ENCODE data around the gene PARL. TPM values are rescaled to one million over a fixed set of nuclear protein-coding genes. Genes with fewer than 3 reads are reported as not detected.

PARL gene
- total and polyA plus RNA-seq, 9 donors, result 25.2 to 42.0 (median 34.1) TPM

GRCh38 chr3:183837894-183838293 lies 46.8 kb downstream of the PARL start:
- H3K27me3 ChIP-seq (ENCODE audit: control insufficient read depth, insufficient read depth, low read length), result no peaks in the 10 kb centered on the region
- no peaks in the 10 kb centered on the region for H3K4me1 ChIP-seq (ENCODE audit: control insufficient read depth, insufficient read depth, low read length)
- WGBS (ENCODE audit: insufficient coverage), result 100% methylated on average over 1 of the region's 3 CpGs
- no peak overlapping the region for H3K4me3 ChIP-seq (ENCODE audit: low read length)
- no peaks in the 10 kb centered on the region for H3K9me3 ChIP-seq (replicated peaks; ENCODE audit: control insufficient read depth, low read depth, low read length)
- peaks cover 39% of the 10 kb centered on the region for H3K36me3 ChIP-seq (ENCODE audit: control insufficient read depth, insufficient read depth, low read length)
- no peak overlapping the region for H3K27ac ChIP-seq (ENCODE audit: low read length)
- DNase-seq, result no peak

GRCh38 chr3:183837390-183837789 lies 47.3 kb downstream of the PARL start:
- H3K36me3 ChIP-seq (ENCODE audit: control insufficient read depth, insufficient read depth, low read length), result peaks cover 42% of the 10 kb centered on the region
- 95% methylated on average over 8 of the region's 9 CpGs for WGBS (ENCODE audit: insufficient coverage)

GRCh38 chr3:183833516-183833915 lies 51.2 kb downstream of the PARL start:
- no peaks in the 10 kb centered on the region for H3K9me3 ChIP-seq (replicated peaks; ENCODE audit: control insufficient read depth, low read depth, low read length)
- no peak overlapping the region for H3K27ac ChIP-seq (ENCODE audit: low read length)
- no peaks in the 10 kb centered on the region for H3K27me3 ChIP-seq (ENCODE audit: control insufficient read depth, insufficient read depth, low read length)
- H3K36me3 ChIP-seq (ENCODE audit: control insufficient read depth, insufficient read depth, low read length), result peaks cover 35% of the 10 kb centered on the region
- no peak for DNase-seq
- no peak overlapping the region for H3K4me3 ChIP-seq (ENCODE audit: low read length)
- WGBS (ENCODE audit: insufficient coverage), result 75% methylated on average over 6 of the region's 6 CpGs
- H3K4me1 ChIP-seq (ENCODE audit: control insufficient read depth, insufficient read depth, low read length), result no peaks in the 10 kb centered on the region

More at GRCh38 chr3:183837390-183837789, 47.3 kb downstream of the PARL start:
- Histone ChIP-seq H3K4me3 (ENCODE audit: low read length) (no peak overlapping the region), H3K9me3 (replicated peaks; ENCODE audit: control insufficient read depth, low read depth, low read length) (no peaks in the 10 kb centered on the region), H3K27me3 (ENCODE audit: control insufficient read depth, insufficient read depth, low read length) (no peaks in the 10 kb centered on the region), H3K4me1 (ENCODE audit: control insufficient read depth, insufficient read depth, low read length) (no peaks in the 10 kb centered on the region), H3K27ac (ENCODE audit: low read length) (no peak overlapping the region)
- DNase-seq, result no peak

DNA sequence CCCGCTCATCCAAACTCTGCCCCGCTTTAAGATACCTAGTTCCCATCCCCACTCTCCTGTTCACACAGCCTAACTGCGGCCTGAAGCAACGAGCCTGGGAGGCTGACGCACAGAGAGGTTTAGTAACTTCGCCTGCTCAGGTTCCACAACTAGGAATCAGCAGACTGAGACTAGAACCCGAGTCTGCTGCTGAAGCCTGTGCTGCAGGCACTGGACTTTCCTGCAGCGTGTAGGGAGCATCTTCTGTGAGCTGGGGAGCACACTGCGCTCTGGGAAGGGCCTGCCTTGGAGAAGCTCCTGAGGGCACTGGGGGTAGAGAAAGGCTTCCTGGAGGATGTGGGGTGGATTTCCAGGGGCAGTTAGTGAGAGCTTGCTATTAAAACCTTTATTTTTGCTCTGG lies 54.5 kb downstream of the PARL start:
- DNase-seq, result no peak
- H3K9me3 ChIP-seq (replicated peaks; ENCODE audit: control insufficient read depth, low read depth, low read length), result no peaks in the 10 kb centered on the region
- H3K27ac ChIP-seq (ENCODE audit: low read length), result no peak overlapping the region
- no peaks in the 10 kb centered on the region for H3K27me3 ChIP-seq (ENCODE audit: control insufficient read depth, insufficient read depth, low read length)
- peaks cover 21% of the 10 kb centered on the region for H3K4me1 ChIP-seq (ENCODE audit: control insufficient read depth, insufficient read depth, low read length)
- H3K4me3 ChIP-seq (ENCODE audit: low read length), result no peak overlapping the region
- WGBS (ENCODE audit: insufficient coverage), result 94% methylated on average over 9 of the region's 9 CpGs
- peaks cover 38% of the 10 kb centered on the region for H3K36me3 ChIP-seq (ENCODE audit: control insufficient read depth, insufficient read depth, low read length)

DNA sequence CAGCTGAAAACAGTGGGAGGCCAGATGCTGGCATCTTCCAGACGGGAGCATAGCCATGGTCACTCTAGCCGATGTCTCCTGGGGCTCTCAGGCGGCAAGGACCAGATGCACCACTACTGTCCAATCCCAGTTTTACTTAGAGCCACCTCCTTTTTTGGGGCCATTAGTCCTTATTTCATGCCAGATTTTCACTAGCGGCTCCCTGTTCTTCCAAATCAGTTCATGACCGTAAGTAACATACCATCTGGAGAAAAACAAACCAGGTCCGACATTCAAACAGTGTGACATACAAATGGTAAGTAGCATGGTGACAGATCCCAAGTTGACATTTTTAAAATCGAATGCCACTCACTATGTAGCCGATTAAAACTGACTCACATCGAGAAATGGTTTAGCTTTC lies 55.2 kb downstream of the PARL start:
- peaks cover 38% of the 10 kb centered on the region for H3K36me3 ChIP-seq (ENCODE audit: control insufficient read depth, insufficient read depth, low read length)
- DNase-seq, result no peak
- H3K27ac ChIP-seq (ENCODE audit: low read length), result no peak overlapping the region

DNA sequence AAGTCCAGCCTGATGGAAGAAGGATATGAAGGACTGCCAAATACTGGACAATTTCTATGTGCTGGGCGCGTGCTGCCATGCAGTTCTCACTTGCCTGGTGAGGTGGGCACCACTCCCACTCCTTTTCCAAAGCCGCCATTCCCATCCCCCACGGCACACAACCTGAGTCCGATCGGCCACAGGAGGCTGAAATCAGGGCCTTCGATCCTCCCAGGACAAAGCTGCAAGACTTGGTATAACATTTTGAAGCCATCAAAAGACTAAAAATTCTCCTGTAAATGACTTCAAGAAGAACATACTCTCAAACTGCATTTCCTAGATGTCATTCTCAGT lies 56.2 kb downstream of the PARL start:
- no peak for DNase-seq
- Histone ChIP-seq H3K4me1 (ENCODE audit: control insufficient read depth, insufficient read depth, low read length) (peaks cover 25% of the 10 kb centered on the region), H3K27ac (ENCODE audit: low read length) (no peak overlapping the region), H3K9me3 (replicated peaks; ENCODE audit: control insufficient read depth, low read depth, low read length) (no peaks in the 10 kb centered on the region), H3K27me3 (ENCODE audit: control insufficient read depth, insufficient read depth, low read length) (peaks cover 2% of the 10 kb centered on the region), H3K36me3 (ENCODE audit: control insufficient read depth, insufficient read depth, low read length) (peaks cover 36% of the 10 kb centered on the region), H3K4me3 (ENCODE audit: low read length) (no peak overlapping the region)
- WGBS (ENCODE audit: insufficient coverage), result 91% methylated on average over 7 of the region's 7 CpGs

More for the DNA sequence above, 55.2 kb downstream of the PARL start:
- H3K9me3 ChIP-seq (replicated peaks; ENCODE audit: control insufficient read depth, low read depth, low read length), result no peaks in the 10 kb centered on the region
- H3K4me1 ChIP-seq (ENCODE audit: control insufficient read depth, insufficient read depth, low read length), result peaks cover 25% of the 10 kb centered on the region
- H3K4me3 ChIP-seq (ENCODE audit: low read length), result no peak overlapping the region
- H3K27me3 ChIP-seq (ENCODE audit: control insufficient read depth, insufficient read depth, low read length), result peaks cover 2% of the 10 kb centered on the region
- 70% methylated on average over 3 of the region's 9 CpGs for WGBS (ENCODE audit: insufficient coverage)

GRCh38 chr3:183827809-183828537 lies 56.7 kb downstream of the PARL start:
- no peak overlapping the region for H3K4me3 ChIP-seq (ENCODE audit: low read length)
- 86% methylated on average over 9 of the region's 14 CpGs for WGBS (ENCODE audit: insufficient coverage)
- peaks cover 31% of the 10 kb centered on the region for H3K36me3 ChIP-seq (ENCODE audit: control insufficient read depth, insufficient read depth, low read length)
- H3K4me1 ChIP-seq (ENCODE audit: control insufficient read depth, insufficient read depth, low read length), result peaks cover 25% of the 10 kb centered on the region
- no peak for DNase-seq
- no peak overlapping the region for H3K27ac ChIP-seq (ENCODE audit: low read length)
- peaks cover 2% of the 10 kb centered on the region for H3K27me3 ChIP-seq (ENCODE audit: control insufficient read depth, insufficient read depth, low read length)
- H3K9me3 ChIP-seq (replicated peaks; ENCODE audit: control insufficient read depth, low read depth, low read length), result no peaks in the 10 kb centered on the region

DNA sequence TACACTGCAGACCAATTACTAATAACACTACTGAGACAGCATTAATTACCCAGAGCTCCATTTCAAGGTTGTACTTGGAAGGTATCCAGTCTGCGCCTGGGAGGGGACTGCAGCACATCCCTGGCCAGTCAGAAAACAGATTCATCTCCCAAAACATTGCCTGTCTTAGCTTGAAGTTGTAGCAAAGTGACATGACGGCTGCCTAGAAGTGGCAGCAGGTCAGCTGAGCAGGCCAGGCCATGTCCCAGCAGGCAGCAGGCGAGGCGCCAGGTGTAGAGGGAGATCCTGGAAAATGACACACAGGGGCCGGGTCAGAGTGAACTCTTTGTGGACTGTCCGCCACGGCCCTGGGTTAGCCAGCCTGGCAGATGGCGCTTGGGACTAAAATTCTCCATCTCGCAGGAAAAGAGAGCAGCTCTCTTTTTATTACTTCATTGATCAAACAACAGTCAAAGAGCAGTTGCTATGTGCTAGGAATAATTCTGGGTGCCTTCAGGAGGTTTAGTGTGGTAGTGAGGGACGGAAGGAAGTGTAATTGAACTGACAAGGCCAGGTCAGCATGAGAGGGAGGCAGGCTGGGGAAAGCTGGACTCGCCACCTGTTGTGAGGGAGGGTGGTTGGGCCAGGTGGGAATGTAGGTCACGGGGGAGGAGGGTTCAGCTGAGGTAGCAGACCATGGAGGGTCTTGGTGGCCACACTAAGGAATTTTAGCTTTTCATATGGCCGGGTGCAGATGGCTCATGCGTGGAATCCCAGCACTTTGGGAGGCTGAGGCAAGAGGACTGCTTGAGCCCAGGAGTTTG lies 58.0 kb downstream of the PARL start:
- WGBS (ENCODE audit: insufficient coverage), result 69% methylated on average over 10 of the region's 14 CpGs
- no peak overlapping the region for H3K4me3 ChIP-seq (ENCODE audit: low read length)
- DNase-seq, result no peak

DNA sequence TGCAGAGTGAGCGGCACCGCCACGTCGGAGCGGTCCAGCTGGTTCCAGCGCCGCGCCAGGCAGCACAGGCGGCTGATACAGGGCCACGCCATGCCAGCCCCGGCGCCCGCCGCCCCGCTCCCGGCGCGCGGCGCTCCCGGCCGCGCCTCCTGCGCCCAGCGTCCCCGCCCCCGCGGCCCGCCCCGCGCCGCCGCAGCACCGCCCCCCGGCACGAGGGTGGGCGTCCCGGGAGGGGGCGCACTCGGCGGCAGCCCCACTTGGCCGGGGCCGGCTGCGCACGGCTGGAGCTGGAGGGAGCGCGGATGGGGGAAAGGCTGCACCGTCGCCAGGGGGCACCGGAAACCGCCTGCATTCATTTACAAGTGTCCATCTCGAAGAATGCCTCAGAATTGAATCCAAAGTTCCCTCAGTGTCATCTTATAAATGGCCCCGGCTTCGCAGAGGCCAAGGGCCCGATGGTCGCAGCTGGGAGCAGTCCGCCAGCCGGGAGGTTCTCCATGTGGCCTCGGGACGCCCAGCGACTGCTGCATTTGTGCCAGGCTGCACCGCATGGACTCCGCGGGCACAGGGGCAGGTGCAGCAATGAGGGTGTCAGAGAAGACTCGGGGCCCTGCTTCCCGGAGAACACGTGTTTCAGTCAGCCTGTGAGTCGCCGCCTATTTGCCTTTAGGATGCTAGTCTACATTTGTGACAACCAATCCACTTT lies 59.1 kb downstream of the PARL start, which contains the start of gene MAP6D1:
Gene MAP6D1 (minus strand): TSS at position 122 of the 706 bp plus-strand sequence. CDS start 30 bp downstream, at position 92.
- peaks cover 25% of the 10 kb centered on the region for H3K4me1 ChIP-seq (ENCODE audit: control insufficient read depth, insufficient read depth, low read length)
- peak within 1 kb of the TSS; percentile 61 for H3K4me3 ChIP-seq (ENCODE audit: low read length)
- WGBS (ENCODE audit: insufficient coverage), result 3% methylated on average over 69 of the region's 69 CpGs
- no peaks in the 10 kb centered on the region for H3K9me3 ChIP-seq (replicated peaks; ENCODE audit: control insufficient read depth, low read depth, low read length)
- H3K36me3 ChIP-seq (ENCODE audit: control insufficient read depth, insufficient read depth, low read length), result peaks cover 24% of the 10 kb centered on the region
- DNase-seq, result peak; percentile 69
- H3K27ac ChIP-seq (ENCODE audit: low read length), result peak within 1 kb of the TSS; percentile 79
- peaks cover 4% of the 10 kb centered on the region for H3K27me3 ChIP-seq (ENCODE audit: control insufficient read depth, insufficient read depth, low read length)

More for the DNA sequence above, 58.0 kb downstream of the PARL start:
- Histone ChIP-seq H3K27ac (ENCODE audit: low read length) (peak overlapping the region; percentile 79), H3K36me3 (ENCODE audit: control insufficient read depth, insufficient read depth, low read length) (peaks cover 24% of the 10 kb centered on the region), H3K4me1 (ENCODE audit: control insufficient read depth, insufficient read depth, low read length) (peaks cover 25% of the 10 kb centered on the region), H3K9me3 (replicated peaks; ENCODE audit: control insufficient read depth, low read depth, low read length) (no peaks in the 10 kb centered on the region), H3K27me3 (ENCODE audit: control insufficient read depth, insufficient read depth, low read length) (peaks cover 4% of the 10 kb centered on the region)
